ENCODE data around the gene TWIST2. TPM values are rescaled to one million over a fixed set of nuclear protein-coding genes. Genes with fewer than 3 reads are reported as not detected.

The TWIST2 gene
- total and polyA plus RNA-seq, 10 of the 15 experiments (the other 5 are each of a cell fraction or from before 2014, with no cell fraction given): not detected

DNA sequence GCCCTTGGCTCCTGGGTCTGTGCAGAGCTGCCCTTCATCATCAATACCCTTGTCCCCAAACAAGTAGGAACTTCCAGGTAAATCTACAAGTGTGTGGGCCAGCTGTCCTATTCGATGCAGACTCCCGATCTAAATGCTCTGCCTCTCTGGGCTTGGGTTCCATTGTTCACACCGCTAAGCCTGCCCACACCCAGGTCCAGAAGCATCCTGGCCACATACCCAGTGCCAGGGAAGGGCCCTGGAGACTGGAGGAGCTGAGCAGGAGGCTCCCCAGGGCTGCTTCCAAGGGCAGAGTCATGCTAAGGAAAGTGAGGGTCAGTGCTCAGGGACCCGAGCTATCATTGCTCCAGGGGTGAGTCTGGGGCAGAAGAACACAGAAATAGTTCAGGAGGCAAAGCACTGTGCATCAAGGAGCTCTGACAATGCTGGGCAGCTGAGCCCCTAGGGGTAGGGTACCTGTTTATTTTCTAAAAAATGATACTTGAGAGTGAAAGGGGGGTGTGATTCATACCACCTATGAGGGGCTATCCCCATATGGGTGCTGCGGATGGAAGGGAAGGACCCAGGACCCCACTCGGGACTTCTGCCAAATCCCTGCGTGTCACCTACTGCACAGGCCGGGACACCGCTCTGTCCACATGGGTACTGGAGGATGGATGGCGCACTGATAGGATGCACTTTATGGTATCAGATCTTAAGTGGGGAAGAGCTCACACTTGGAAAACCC is 25.8 kb upstream of the TWIST2 start:
- Histone ChIP-seq H3K4me2 (ENCODE audit: control insufficient read depth, insufficient read depth) (no peak overlapping the region), H3K27me3 (replicated peaks in 1 of 2; ENCODE audit: control insufficient read depth in 2 of 2, insufficient read depth in 2 of 2, low read length in 1 of 2) (no peaks in the 10 kb centered on the region), H3K4me3 (no peak overlapping the region), H3K36me3 (ENCODE audit: control insufficient read depth in 2 of 2, insufficient read depth in 2 of 2, low read length in 1 of 2) (no peaks in the 10 kb centered on the region), H3K9me3 (replicated peaks; ENCODE audit: control insufficient read depth, insufficient read depth, low read length) (no peaks in the 10 kb centered on the region; the same call in 2 of the 3 replicates), H4K20me1 (ENCODE audit: control insufficient read depth, insufficient read depth) (no peaks in the 10 kb centered on the region), H3K9ac (ENCODE audit: control insufficient read depth, insufficient read depth, low read length) (no peak overlapping the region), H3K27ac (ENCODE audit: control insufficient read depth, insufficient read depth) (no peak overlapping the region), H3K4me1 (ENCODE audit: control insufficient read depth, insufficient read depth, low read length) (no peaks in the 10 kb centered on the region), H3K79me2 (ENCODE audit: control insufficient read depth, insufficient read depth, low read length) (no peaks in the 10 kb centered on the region), H2AFZ (ENCODE audit: control insufficient read depth, low read depth, low read length) (no peak overlapping the region)
- POLR2A ChIA-PET: no interaction called here
- SMC1A ChIA-PET (ENCODE audit: uncharacterized antibody, unreplicated experiment): no interaction called here
- no peak for ATAC-seq
- BruUV-seq (replicated peaks): no TSS peak
- WGBS (ENCODE audit: insufficient coverage, insufficient replicate concordance, low lambda C conversion rate, missing lambda C conversion rate): 41% methylated on average over 10 of the region's 10 CpGs
- intact Hi-C loops (cut with micrococcal nuclease; ENCODE audit: unreplicated experiment) (no loop called here), in situ Hi-C loops (cut with MboI) (no loop called here)
- RAD21 ChIA-PET (ENCODE audit: unreplicated experiment): no interaction called here
- TF ChIP-seq PAX8 (IDR thresholded peaks at IDR 0.05): no peak
- TF ChIP-seq, protein P1, sequence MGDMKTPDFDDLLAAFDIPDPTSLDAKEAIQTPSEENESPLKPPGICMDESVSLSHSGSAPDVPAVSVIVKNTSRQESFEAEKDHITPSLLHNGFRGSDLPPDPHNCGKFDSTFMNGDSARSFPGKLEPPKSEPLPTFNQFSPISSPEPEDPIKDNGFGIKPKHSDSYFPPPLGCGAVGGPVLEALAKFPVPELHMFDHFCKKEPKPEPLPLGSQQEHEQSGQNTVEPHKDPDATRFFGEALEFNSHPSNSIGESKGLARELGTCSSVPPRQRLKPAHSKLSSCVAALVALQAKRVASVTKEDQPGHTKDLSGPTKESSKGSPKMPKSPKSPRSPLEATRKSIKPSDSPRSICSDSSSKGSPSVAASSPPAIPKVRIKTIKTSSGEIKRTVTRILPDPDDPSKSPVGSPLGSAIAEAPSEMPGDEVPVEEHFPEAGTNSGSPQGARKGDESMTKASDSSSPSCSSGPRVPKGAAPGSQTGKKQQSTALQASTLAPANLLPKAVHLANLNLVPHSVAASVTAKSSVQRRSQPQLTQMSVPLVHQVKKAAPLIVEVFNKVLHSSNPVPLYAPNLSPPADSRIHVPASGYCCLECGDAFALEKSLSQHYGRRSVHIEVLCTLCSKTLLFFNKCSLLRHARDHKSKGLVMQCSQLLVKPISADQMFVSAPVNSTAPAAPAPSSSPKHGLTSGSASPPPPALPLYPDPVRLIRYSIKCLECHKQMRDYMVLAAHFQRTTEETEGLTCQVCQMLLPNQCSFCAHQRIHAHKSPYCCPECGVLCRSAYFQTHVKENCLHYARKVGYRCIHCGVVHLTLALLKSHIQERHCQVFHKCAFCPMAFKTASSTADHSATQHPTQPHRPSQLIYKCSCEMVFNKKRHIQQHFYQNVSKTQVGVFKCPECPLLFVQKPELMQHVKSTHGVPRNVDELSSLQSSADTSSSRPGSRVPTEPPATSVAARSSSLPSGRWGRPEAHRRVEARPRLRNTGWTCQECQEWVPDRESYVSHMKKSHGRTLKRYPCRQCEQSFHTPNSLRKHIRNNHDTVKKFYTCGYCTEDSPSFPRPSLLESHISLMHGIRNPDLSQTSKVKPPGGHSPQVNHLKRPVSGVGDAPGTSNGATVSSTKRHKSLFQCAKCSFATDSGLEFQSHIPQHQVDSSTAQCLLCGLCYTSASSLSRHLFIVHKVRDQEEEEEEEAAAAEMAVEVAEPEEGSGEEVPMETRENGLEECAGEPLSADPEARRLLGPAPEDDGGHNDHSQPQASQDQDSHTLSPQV (IDR thresholded peaks at IDR 0.05): no peak
- TF ChIP-seq MEF2A (IDR thresholded peaks at IDR 0.05; ENCODE audit: insufficient read depth, low read depth, low read length): no peak
- no peak for TF ChIP-seq SIX5 (IDR thresholded peaks at IDR 0.05; ENCODE audit: low read depth, low read length, severe bottlenecking)
- TF ChIP-seq ZBED1 (IDR thresholded peaks at IDR 0.05; ENCODE audit: borderline replicate concordance): no peak
- no peak for TF ChIP-seq HDGF (IDR thresholded peaks at IDR 0.05)
- no peak for TF ChIP-seq ZNF384 (IDR thresholded peaks at IDR 0.05; ENCODE audit: borderline replicate concordance, low read depth, low read length)
- TF ChIP-seq ATF7 (IDR thresholded peaks at IDR 0.05; ENCODE audit: low read depth): no peak
- no peak for TF ChIP-seq ZSCAN29 (IDR thresholded peaks at IDR 0.05)
- TF ChIP-seq MXI1 (IDR thresholded peaks at IDR 0.05; ENCODE audit: low read depth, low read length): no peak
- no peak for TF ChIP-seq RUNX3 (IDR thresholded peaks at IDR 0.05; ENCODE audit: low read length)
- DNase-seq (ENCODE audit: low read depth, low spot score): no peak
- CTCF ChIA-PET: interaction anchor here (0.6 kb wide), 1 partner anchor 13 kb away, joined by 3 read pairs; no protein-coding TSS in a partner anchor
- FAIRE-seq: no peak
